Right kidney (tissue), 1 donor: Measurements from ENCODE around the gene CTNND2.

Experiments used
- DNase-seq: peaks from one replicate; pipeline ENCODE4 v3.0.0-alpha.2; 2016

The CTNND2 gene

GRCh38 chr5:11770310-11770709, 133.9 kb downstream of the CTNND2 start:
- no peak for DNase-seq

GRCh38 chr5:11760934-11761603, 143.2 kb downstream of the CTNND2 start:
- DNase-seq, result no peak

GRCh38 chr5:11758321-11758720, 145.9 kb downstream of the CTNND2 start:
- no peak for DNase-seq

- DNase-seq, result no peak
These were observed 146.6 kb downstream of the CTNND2 start for GRCh38 chr5:11757661-11758060.

- DNase-seq, result no peak
These were observed 167.2 kb downstream of the CTNND2 start for GRCh38 chr5:11737010-11737409.

DNA sequence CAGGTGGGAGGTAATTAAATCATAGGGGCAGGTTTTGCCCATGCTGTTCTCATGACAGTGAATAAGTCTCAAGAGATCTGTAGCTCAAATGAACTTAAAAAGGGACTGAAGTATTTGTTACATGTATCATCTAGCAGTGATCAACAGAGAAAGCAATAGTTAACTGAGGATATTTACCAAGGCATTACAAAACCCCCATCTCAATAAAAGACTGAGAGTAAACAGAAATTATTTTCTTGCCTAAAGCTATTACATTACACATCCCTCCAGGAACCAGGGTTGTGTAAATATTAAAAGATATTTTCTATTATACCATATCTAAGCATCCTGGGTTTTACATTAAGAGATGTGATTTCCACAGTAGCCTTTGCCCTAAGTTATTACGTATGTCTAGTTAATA, 169.9 kb downstream of the CTNND2 start:
- DNase-seq, result no peak

GRCh38 chr5:11733840-11734192, 170.4 kb downstream of the CTNND2 start:
- no peak for DNase-seq

DNA sequence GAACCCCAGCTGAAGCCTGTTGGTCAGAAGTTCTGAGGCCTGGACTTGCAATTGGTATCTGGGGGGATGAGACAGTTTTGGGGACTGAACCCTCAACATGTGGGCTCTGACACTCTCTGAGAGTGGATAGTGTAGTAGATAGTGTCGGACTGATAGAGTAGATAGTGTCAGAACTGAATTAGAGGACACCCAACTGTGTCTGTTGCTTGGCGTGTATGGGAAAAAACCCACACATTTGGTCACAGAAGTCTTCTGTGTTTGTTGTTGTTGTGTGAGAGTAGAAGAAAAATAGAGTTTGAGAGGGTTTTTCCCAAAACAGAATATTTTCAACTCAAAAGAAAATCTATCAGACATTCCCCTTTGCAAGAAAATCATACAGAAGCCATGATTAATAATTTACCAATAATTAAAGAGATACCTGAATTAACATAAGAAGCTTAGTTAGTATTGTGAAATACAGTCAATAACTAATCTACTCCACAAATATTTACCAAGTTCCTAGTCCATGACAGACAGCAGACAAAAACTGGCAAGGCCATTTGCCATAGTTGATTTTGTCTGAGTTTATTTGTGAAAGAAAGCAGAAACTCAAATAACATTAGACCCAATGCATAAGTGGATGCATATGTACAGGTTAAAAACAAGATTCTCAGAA, 170.9 kb downstream of the CTNND2 start:
- no peak for DNase-seq

GRCh38 chr5:11724940-11725339, 179.3 kb downstream of the CTNND2 start:
- DNase-seq, result no peak

DNA sequence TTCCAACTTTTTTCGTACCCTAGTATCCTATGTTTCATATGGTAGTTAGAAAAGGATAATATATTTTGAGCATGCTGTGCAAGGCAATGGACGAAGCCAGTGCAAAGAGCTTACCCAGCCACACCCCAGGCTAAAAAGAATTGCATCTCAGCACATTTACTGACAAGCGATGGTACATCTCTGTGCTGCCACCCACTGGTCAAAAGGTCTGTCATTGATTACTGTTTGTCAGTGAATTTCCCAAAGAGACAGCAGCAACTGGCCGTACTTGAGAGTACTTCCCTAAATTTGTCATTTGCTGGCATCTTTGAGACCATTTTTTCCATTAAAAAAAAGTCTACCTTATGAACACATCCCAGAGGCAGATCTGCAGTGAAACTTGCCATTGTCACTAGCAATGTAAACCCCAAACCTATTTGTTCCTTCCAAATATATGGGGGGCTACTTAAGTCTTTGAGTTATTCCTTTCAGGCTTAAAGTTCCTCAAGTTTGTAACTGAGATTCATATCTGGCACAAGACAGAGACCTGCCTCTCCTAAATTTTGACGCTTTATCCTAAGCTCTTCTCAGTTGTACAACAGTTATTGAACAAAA, 184.3 kb downstream of the CTNND2 start:
- no peak for DNase-seq

- DNase-seq, result no peak
These were observed 188.6 kb downstream of the CTNND2 start for GRCh38 chr5:11715461-11716196.

DNA sequence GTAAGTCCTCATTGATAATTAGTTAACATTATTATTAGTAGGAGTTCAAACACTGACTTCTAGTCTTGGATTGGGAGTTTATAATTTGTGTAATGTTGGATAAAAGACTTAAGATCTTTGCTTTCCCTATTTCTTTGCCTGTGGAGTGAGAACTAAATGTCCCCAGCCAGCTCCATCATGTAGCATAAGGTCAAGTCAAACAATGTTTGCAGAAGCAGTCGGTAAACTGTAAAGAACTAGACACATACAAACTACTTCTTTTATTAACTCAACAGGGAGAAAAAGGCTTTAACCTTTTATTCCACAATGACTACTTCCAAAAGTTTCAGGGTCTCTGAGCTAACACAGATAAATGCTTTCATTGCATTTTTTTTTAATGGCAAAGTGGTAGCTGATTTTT, 192.3 kb downstream of the CTNND2 start:
- no peak for DNase-seq

- DNase-seq, result no peak
These were observed 195.2 kb downstream of the CTNND2 start for GRCh38 chr5:11709021-11709420.

DNA sequence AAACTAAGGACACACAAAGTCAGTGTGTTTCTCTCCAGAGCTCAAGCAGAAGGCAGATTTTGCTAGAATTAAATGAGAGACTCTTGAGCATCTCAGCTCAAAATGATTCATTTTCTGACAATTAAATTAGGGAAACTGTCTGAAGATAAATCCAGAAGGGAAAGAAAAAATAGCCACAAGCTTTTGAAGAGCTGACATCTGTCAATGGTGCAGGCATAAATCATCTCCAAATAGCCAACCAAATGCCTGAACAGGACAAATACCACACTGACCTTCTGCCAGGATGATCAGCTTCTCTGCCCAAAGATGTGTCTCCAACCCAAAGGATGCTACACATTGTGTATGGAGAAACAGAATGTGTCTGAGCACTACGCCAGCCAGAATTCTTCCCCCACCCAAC, 199.3 kb downstream of the CTNND2 start:
- no peak for DNase-seq

DNA sequence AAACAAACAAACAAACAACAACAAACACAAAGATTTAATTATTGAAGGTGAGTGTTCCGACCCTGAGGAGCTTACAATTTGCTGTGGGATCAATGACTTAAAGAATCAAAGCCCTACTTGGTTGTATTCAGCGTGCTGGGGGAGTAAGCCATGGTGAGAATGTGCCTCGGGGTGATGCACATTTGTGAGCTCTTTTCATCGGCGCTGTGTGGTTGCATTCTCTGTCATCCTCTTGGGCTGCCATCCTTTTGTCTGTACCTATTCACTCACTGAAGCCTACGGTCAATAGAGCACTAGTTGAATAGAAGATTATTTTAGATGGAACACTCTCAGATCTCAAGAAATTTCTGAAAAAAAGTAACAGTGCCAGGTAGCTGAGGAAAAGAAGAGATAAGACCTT, 203.9 kb downstream of the CTNND2 start:
- DNase-seq, result no peak

DNA sequence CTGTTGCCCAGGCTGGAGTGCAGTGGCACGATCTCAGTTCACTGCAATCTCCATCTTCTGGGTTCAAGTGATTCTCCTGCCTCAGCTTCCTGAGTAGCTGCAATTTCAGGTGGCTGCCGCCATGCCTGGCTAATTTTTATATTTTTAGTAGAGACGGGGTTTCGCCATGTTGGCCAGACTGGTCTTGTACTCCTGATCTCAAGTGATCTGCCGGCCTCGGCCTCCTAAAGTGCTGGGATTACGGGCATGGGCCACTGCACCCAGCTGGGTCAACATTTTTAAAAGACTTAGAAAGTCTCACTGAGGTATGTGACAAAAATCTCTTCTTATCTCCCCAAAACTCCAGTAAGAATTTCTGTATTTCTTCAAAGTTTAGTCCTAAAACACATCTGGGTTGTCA, 211.6 kb downstream of the CTNND2 start:
- DNase-seq, result no peak

DNA sequence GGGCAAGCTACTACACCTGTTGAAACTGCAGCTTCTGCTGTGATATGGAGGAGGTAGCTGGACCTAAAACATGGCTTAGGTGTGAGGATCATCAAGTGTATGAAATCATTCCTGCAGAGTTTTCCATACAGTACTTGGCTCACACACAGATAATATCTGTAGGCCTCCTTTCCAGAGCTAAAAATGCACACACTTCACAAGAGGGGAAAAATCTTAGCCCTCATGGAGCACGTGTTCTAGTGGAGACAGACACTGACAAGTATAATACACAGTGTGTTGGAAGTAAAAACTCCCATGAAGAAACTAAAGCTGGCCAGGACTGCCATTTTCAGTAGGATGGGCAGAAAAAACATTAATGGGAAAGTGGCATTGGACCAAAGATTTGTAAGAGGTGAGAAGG, 216.7 kb downstream of the CTNND2 start:
- DNase-seq, result no peak

DNA sequence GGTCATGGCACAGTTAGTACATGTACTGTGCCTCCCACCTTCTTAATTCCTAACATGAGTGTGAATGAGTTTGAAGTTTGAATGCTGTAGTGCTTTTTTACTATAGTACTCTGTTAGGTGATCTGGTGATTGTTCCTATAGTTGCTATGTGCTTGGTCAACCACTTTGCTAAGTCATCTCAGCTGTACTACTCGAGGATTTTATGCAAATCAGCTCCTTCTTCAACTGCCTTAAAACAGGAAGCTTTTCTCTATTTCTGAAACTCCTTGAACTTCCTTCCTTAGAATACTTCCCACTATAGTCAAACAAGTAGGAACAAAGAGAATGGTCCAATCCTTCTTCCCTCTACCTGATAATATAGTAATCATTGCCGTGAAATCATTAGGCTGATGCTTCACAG, 219.6 kb downstream of the CTNND2 start:
- DNase-seq, result no peak

- DNase-seq, result no peak
These were observed 220.6 kb downstream of the CTNND2 start for GRCh38 chr5:11683666-11684065.

DNA sequence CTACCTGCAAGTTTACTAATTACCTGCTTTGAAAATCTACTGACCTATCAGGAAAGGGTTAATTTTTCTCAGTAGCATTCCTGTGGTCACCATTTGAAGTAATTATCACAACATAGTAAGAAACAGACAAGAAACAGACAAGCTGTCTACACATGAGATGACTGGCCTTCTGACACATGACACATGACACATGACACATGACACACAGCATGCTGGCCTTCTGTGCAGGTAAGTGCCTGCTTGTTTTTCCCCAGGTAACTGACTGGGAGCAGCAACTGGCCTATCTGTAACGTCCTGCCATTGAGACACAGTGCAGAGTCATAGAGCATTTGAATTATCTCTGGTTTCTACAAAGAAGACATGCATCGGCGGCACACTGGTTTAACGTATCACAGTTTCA, 222.4 kb downstream of the CTNND2 start:
- no peak for DNase-seq

DNA sequence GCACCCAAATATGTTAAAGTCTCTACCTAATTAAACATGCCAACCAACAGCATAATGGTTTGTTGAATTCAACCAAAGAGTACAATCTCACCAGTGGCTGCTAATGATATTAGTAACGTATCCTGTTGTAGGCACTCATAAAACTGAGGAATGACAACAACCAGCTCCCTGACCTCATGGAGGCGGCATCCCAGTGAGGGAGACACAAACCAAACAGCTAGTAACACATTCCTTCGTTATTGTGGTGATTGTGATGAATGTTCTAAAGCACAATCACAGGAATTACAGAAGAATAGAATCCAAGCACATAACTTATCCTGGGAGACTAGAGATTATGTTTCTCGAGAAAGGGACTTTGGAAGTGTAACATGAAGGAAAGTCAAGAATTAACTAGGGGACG, 224.6 kb downstream of the CTNND2 start:
- DNase-seq, result no peak

DNA sequence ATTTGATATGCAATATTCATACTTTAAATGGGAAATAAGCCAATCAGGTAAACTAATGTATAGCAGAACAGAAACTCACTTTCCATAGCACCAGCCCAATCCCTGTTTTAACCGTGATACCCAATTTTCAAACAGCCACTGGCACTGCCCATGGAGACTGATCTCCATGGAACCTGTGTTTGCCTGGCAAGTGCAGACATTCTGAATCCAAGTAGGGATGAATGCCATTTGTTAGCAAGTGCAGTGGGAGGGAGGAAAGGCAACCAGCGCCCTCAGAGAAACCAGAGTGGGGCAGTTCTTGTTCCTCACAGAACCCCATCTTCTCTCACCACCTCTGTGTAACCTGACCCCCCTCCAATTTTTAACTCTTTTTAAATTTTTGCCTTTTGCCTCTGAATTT, 229.1 kb downstream of the CTNND2 start:
- DNase-seq, result no peak

DNA sequence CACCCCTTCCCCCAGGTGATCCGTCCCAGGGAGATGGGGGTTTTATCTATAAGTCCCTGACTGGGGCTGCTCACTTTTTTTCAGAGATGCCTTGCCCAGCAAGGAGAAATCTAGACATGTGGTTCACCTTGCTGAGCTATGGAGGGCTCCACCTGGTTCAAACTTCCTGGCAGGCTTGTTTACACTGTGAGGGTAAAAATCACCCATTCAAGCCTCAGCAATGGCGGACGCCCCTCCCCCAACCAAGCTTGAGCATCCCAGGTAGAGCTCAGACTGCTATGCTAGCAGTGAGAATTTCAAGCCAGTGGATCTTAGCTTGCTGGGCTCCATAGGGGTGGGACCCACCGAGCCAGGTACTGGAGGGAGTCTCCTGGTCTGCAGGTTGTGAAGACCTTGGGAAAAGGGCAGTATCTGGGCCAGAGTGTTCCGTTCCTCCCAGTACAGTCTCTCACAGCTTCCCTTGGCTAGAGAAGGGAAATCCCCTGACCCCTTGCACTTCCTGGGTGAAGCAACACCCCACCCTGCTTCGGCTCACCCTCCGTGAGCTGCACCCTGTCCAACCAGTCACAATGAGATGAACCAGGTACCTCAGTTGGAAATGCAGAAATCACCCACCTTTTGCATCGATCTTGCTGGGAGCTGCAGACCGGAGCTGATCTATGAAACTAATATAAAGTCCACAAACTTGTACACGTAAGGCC, 231.7 kb downstream of the CTNND2 start:
- DNase-seq, result no peak
